Activated naive CD4-positive, alpha-beta T cell treated with anti-CD3 and anti-CD28 coated beads for 36 hours (primary cell): Measurements from ENCODE around the gene PPT1. TPM values are rescaled to one million over a fixed set of nuclear protein-coding genes. Genes with fewer than 3 reads are reported as not detected.

ENCODE experiments used
- CTCF ChIA-PET: fragments of 350-600 bp; sonication (Branson Sonifier 250); formaldehyde crosslinking; loops from one replicate; lab custom pipeline; 2021; ENCODE audit warnings: antibody characterized with exemption; lab: Charles Lee
- DNase-seq: peaks from one replicate; pipeline ENCODE4 v3.0.0-alpha.2; 2020
- H3K27ac Mint-ChIP-seq: one replicate; pipeline ENCODE4 v1.8.0; 2021; ENCODE audit warnings: mild to moderate bottlenecking, mixed read lengths
- H3K27me3 Mint-ChIP-seq: one replicate; pipeline ENCODE4 v1.8.0; 2021; ENCODE audit warnings: low read depth, mixed read lengths
- H3K36me3 Mint-ChIP-seq: one replicate; pipeline ENCODE4 v1.8.0; 2021; ENCODE audit warnings: low read depth, mixed read lengths
- H3K4me1 Mint-ChIP-seq: one replicate; pipeline ENCODE4 v1.8.0; 2021; ENCODE audit warnings: low read depth, mixed read lengths
- H3K4me3 Mint-ChIP-seq: one replicate; pipeline ENCODE4 v1.8.0; 2021; ENCODE audit warnings: mild to moderate bottlenecking, moderate library complexity, mixed read lengths
- H3K9me3 Mint-ChIP-seq: one replicate; pipeline ENCODE4 v1.8.0; 2021; ENCODE audit warnings: mixed read lengths
- intact Hi-C: fragments of 100-400 bp; cut with micrococcal nuclease; formaldehyde crosslinking; loops from one replicate; pipeline ENCODE4 v1.15.1; 2023
- total RNA-seq, 2 experiments: library from RNA; stranded (reverse); gene quantifications; one replicate each; pipeline ENCODE4 v1.2.3, GENCODE V29; 2021

The PPT1 gene
- total RNA-seq, 2 experiments from 2014 or later, result 81.3 to 89.7 TPM

- Mint-ChIP-seq H3K4me3 (no peak overlapping the region), H3K27ac (no peak overlapping the region)
- intact Hi-C loops, result no loop called here
Observed at GRCh38 chr1:40114400-40114799, 17.3 kb upstream of the PPT1 start.

GRCh38 chr1:40110389-40110788 is 13.3 kb upstream of the PPT1 start:
- no peaks in the 10 kb centered on the region for H3K4me1 Mint-ChIP-seq
- H3K36me3 Mint-ChIP-seq, result peaks cover 10% of the 10 kb centered on the region
- H3K9me3 Mint-ChIP-seq, result peaks cover 12% of the 10 kb centered on the region
- peaks cover 13% of the 10 kb centered on the region for H3K27me3 Mint-ChIP-seq
- DNase-seq, result no peak
- no peak overlapping the region for H3K27ac Mint-ChIP-seq
- intact Hi-C loops, result no loop called here
- no peak overlapping the region for H3K4me3 Mint-ChIP-seq
- CTCF ChIA-PET, result no interaction called here

More at GRCh38 chr1:40114400-40114799, 17.3 kb upstream of the PPT1 start:
- Mint-ChIP-seq H3K9me3 (peaks cover 10% of the 10 kb centered on the region), H3K36me3 (peaks cover 7% of the 10 kb centered on the region), H3K27me3 (peaks cover 11% of the 10 kb centered on the region), H3K4me1 (no peaks in the 10 kb centered on the region)
- DNase-seq, result no peak
- CTCF ChIA-PET, result no interaction called here

GRCh38 chr1:40107290-40107959 is 10.4 kb upstream of the PPT1 start:
- peaks cover 17% of the 10 kb centered on the region for H3K9me3 Mint-ChIP-seq
- CTCF ChIA-PET, result no interaction called here
- H3K4me3 Mint-ChIP-seq, result no peak overlapping the region
- H3K27me3 Mint-ChIP-seq, result peaks cover 8% of the 10 kb centered on the region
- H3K27ac Mint-ChIP-seq, result no peak overlapping the region
- intact Hi-C loops, result no loop called here
- peaks cover 10% of the 10 kb centered on the region for H3K36me3 Mint-ChIP-seq
- peaks cover 2% of the 10 kb centered on the region for H3K4me1 Mint-ChIP-seq
- no peak for DNase-seq

DNA sequence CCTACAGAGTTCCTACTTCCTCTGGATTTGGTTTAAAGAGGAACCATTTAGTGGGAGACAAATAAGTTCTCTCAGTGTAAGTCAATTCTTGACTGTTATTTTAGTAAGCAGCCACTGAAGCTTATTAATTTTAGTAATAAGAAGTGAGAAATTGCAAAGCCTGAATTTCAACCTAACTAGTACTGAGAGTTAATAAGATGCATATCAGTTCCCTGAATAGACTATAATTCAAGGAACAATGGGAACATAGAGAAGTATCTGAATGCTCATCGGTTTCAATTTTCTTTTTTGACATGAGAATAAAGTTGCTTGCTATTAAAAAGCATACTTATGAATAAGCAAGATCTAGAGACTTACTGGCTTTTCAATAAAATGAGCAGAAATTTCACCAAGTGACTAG is 8.0 kb upstream of the PPT1 start:
- CTCF ChIA-PET, result no interaction called here
- Mint-ChIP-seq H3K27ac (no peak overlapping the region), H3K4me3 (no peak overlapping the region), H3K9me3 (peaks cover 10% of the 10 kb centered on the region), H3K4me1 (peaks cover 2% of the 10 kb centered on the region), H3K36me3 (peaks cover 3% of the 10 kb centered on the region), H3K27me3 (peaks cover 2% of the 10 kb centered on the region)
- no peak for DNase-seq
- intact Hi-C loops, result no loop called here

DNA sequence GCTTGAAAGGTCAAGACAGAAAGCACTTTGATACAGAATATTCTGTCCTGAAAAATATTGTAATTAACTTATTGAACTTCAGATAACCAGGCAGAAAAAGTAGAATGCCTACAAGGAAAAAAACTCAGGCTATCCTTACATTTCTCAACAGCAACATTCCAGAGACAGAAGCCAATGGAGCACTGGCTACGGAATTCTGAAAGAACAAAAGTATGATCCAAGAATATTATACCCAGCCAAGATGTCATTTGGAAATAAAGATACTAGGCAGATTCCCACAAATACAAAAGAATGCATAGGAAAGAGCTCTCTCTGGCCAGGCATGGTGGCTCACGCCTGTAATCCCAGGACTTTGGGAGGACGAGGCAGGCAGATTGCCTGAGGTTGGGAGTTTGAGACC is 5.8 kb upstream of the PPT1 start:
- no peak for DNase-seq
- intact Hi-C loops, result no loop called here

DNA sequence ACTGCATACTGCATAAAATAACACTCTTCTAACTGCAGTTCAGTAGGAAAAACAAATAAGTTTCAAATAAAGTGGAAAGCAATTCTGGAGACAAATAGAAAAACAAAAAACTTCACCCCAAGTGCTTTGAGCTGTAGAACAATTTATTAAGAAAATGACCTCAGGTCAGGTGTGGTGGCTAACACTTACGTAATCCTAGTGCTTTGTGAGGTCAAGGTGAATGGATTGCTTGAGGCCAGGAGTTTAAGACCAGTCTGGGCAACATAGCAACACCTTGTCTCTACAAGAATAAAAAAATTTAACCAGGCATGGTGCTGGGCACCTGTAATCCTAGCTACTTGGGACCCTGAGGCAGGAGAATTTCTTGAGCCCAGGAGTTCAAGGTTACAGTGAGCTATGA is 5.0 kb upstream of the PPT1 start:
- Mint-ChIP-seq H3K27me3 (no peaks in the 10 kb centered on the region), H3K4me3 (no peak overlapping the region), H3K36me3 (no peaks in the 10 kb centered on the region), H3K9me3 (peaks cover 8% of the 10 kb centered on the region), H3K4me1 (peaks cover 7% of the 10 kb centered on the region), H3K27ac (no peak overlapping the region)
- CTCF ChIA-PET, result interaction anchor here (1.2 kb wide), 1 partner anchor 51 kb away, joined by 3 read pairs; no protein-coding TSS in a partner anchor
- no peak for DNase-seq
- intact Hi-C loops, result no loop called here

More for the DNA sequence above, 5.8 kb upstream of the PPT1 start:
- no peak overlapping the region for H3K4me3 Mint-ChIP-seq
- CTCF ChIA-PET, result no interaction called here
- peaks cover 8% of the 10 kb centered on the region for H3K9me3 Mint-ChIP-seq
- peaks cover 2% of the 10 kb centered on the region for H3K27me3 Mint-ChIP-seq
- peaks cover 2% of the 10 kb centered on the region for H3K4me1 Mint-ChIP-seq
- H3K27ac Mint-ChIP-seq, result no peak overlapping the region
- no peaks in the 10 kb centered on the region for H3K36me3 Mint-ChIP-seq

DNA sequence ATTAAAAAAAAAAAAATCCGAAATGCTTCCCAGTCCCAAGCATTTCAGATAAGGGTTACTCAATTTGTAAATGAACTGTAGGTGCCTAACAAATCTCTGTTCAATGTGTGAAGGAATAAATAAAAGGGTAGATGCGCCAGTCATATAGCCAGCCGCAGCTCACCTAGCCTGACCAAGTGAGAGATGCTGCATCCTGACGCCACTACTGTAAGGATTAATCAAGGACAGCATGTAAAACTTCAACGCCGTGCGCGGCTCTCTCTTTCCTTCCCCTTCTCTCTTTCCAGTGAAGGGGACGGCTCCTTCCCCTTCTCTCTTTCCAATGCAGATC is 441 bp downstream of the PPT1 start:
- H3K4me1 Mint-ChIP-seq, result peaks cover 41% of the 10 kb centered on the region
- H3K27ac Mint-ChIP-seq, result peak overlapping the region; percentile 65
- no peaks in the 10 kb centered on the region for H3K27me3 Mint-ChIP-seq
- H3K9me3 Mint-ChIP-seq, result no peaks in the 10 kb centered on the region
- CTCF ChIA-PET, result interaction anchor here (1.5 to 2.7 kb wide), 2 partner anchors 13 to 218 kb away, joined by 3 to 12 read pairs; no protein-coding TSS in a partner anchor
- peak overlapping the region; percentile 94 for H3K4me3 Mint-ChIP-seq
- DNase-seq, result no peak
- intact Hi-C loops, result loop anchor here (5.0 kb wide), 1 partner anchor 221 kb away; the partner anchor contains the start of gene COL9A2
- H3K36me3 Mint-ChIP-seq, result peaks cover 9% of the 10 kb centered on the region

DNA sequence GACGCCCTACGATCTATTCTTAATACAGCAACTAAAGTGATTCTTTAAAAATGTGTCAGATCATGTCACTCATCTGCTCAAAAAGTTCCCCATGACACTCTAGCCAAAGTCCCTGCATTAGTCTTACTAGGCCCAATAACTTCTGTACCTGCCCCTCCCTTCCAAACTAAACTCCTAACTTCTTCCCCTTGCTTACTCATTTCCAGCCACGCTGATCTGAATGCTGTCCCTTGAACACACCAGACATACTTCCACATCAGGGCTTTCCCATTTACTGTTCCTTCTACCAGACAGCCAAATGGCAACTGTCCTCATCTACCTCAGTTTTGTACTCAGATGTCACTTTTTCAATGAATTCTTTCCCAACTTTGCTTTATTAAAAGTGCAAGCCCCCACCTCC is 1.2 kb downstream of the PPT1 start:
- H3K9me3 Mint-ChIP-seq, result no peaks in the 10 kb centered on the region
- H3K4me1 Mint-ChIP-seq, result peaks cover 41% of the 10 kb centered on the region
- no peaks in the 10 kb centered on the region for H3K27me3 Mint-ChIP-seq
- no peak for DNase-seq
- CTCF ChIA-PET, result interaction anchor here (2.7 kb wide), 1 partner anchor 12 kb away, joined by 12 read pairs; no protein-coding TSS in a partner anchor
- peaks cover 13% of the 10 kb centered on the region for H3K36me3 Mint-ChIP-seq
- H3K27ac Mint-ChIP-seq, result no peak overlapping the region
- H3K4me3 Mint-ChIP-seq, result peak overlapping the region; percentile 22
- intact Hi-C loops, result loop anchor here (5.0 kb wide), 1 partner anchor 221 kb away; the partner anchor contains the start of gene COL9A2

DNA sequence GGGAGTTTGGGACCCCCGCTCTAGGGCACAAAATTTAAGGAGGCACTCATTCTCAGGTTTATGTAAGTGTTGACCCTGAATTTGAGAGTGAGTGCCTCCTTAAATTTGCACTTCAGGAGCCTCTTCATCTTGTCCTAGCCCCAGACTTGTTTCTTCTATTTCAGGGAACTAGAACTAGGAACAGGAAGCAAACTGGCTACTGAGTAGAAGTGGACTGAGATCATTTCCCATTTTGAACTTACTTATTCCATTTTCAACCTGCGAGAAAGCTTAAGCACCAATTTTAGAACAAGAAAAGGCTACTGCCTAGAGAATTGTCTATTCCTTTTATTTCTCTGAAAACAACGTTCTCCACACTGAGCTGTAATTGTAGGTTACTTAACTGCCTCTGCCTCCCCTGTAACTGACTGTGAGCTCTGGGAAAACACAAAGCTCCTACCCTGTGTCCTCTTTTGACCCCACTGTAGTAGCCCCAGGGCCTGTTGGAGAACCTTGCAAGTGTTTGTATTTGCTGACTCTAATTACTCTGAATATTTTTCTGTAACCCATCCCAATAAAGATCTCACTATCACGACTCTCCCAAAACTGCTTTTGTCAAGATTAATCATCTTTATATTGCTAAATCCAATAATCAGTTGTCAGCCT is 2.5 kb downstream of the PPT1 start:
- CTCF ChIA-PET, result interaction anchor here (0.9 to 1.3 kb wide), 3 partner anchors 10 to 244 kb away, joined by 3 read pairs; no protein-coding TSS in a partner anchor
- no peaks in the 10 kb centered on the region for H3K9me3 Mint-ChIP-seq

GRCh38 chr1:40092706-40093639 is 4.1 kb downstream of the PPT1 start:
- H3K4me1 Mint-ChIP-seq, result peaks cover 41% of the 10 kb centered on the region
- no peak overlapping the region for H3K4me3 Mint-ChIP-seq
- H3K9me3 Mint-ChIP-seq, result no peaks in the 10 kb centered on the region
- intact Hi-C loops, result no loop called here
- H3K27ac Mint-ChIP-seq, result no peak overlapping the region
- peaks cover 24% of the 10 kb centered on the region for H3K36me3 Mint-ChIP-seq
- no peaks in the 10 kb centered on the region for H3K27me3 Mint-ChIP-seq
- no peak for DNase-seq
- CTCF ChIA-PET, result interaction anchor here (0.6 to 1.3 kb wide), 2 partner anchors 51 to 231 kb away, joined by 3 read pairs; no protein-coding TSS in a partner anchor

More for the DNA sequence above, 2.5 kb downstream of the PPT1 start:
- intact Hi-C loops, result loop anchor here (5.0 kb wide), 1 partner anchor 223 kb away; the partner anchor contains the start of gene COL9A2
- no peaks in the 10 kb centered on the region for H3K27me3 Mint-ChIP-seq
- H3K27ac Mint-ChIP-seq, result no peak overlapping the region
- no peak for DNase-seq
- peaks cover 41% of the 10 kb centered on the region for H3K4me1 Mint-ChIP-seq
- no peak overlapping the region for H3K4me3 Mint-ChIP-seq
- peaks cover 19% of the 10 kb centered on the region for H3K36me3 Mint-ChIP-seq

GRCh38 chr1:40092241-40092640 is 4.8 kb downstream of the PPT1 start:
- peak overlapping the region; percentile 33 for H3K27ac Mint-ChIP-seq
- no peaks in the 10 kb centered on the region for H3K27me3 Mint-ChIP-seq
- no peak overlapping the region for H3K4me3 Mint-ChIP-seq
- no peaks in the 10 kb centered on the region for H3K9me3 Mint-ChIP-seq
- peaks cover 27% of the 10 kb centered on the region for H3K36me3 Mint-ChIP-seq
- no peak for DNase-seq
- CTCF ChIA-PET, result interaction anchor here (2.5 kb wide), 1 partner anchor 14 kb away, joined by 12 read pairs; no protein-coding TSS in a partner anchor
- peaks cover 36% of the 10 kb centered on the region for H3K4me1 Mint-ChIP-seq
- intact Hi-C loops, result no loop called here
